Measurements from ENCODE around the gene RIMBP2. TPM values are rescaled to one million over a fixed set of nuclear protein-coding genes. Genes with fewer than 3 reads are reported as not detected.

The RIMBP2 gene
- total and polyA plus RNA-seq, 9 of the 15 experiments (the other 6 are each of a cell fraction or from before 2014, with no cell fraction given): not detected

GRCh38 chr12:130754234-130754901 is 38.3 kb upstream of the RIMBP2 start (continued):
- peak; percentile 93 for TF ChIP-seq ZBTB40 (IDR thresholded peaks at IDR 0.05)
- TF ChIP-seq ZBTB40 (CRISPR knock-in tag; IDR thresholded peaks at IDR 0.05): no peak
- peak; percentile 29 to 37; a peak in 1 of 4 replicates for TF ChIP-seq TRIM24 (IDR thresholded peaks at IDR 0.05)
- no peak for TF ChIP-seq ZNF518B (CRISPR knock-in tag; IDR thresholded peaks at IDR 0.05)
- no peak for TF ChIP-seq MITF (IDR thresholded peaks at IDR 0.05)
- TF ChIP-seq NR1H2 (CRISPR knock-in tag; IDR thresholded peaks at IDR 0.05): no peak
- no peak for TF ChIP-seq HOXB6 (CRISPR knock-in tag; IDR thresholded peaks at IDR 0.05; ENCODE audit: borderline replicate concordance)
- TF ChIP-seq ZNF785 (CRISPR knock-in tag; IDR thresholded peaks at IDR 0.05): no peak
- peak; percentile 56; the same call in 1 of the 2 replicates for TF ChIP-seq ZBTB2 (IDR thresholded peaks at IDR 0.05)
- no peak for TF ChIP-seq POLR3G (IDR thresholded peaks at IDR 0.05; ENCODE audit: extremely low read depth, insufficient read length, insufficient replicate concordance)
- TF ChIP-seq IRF9 (tag; IDR thresholded peaks at IDR 0.05): no peak

Data from K562 (cell line).